GM21723 (cell line): ENCODE data around the gene LUZP1.

Experiments
- ATAC-seq: cut with Tn5 transposase; IDR thresholded peaks from one replicate; pipeline ENCODE4 v1.9.1; 2021; ENCODE audit warnings: mild to moderate bottlenecking, moderate library complexity; ENCODE audit not compliant: unreplicated experiment

LUZP1 gene

GRCh38 chr1:23035823-23036452, 132.7 kb downstream of the LUZP1 start:
- no peak for ATAC-seq
